ENCODE results near the gene RHBDF1.

Gene RHBDF1

DNA sequence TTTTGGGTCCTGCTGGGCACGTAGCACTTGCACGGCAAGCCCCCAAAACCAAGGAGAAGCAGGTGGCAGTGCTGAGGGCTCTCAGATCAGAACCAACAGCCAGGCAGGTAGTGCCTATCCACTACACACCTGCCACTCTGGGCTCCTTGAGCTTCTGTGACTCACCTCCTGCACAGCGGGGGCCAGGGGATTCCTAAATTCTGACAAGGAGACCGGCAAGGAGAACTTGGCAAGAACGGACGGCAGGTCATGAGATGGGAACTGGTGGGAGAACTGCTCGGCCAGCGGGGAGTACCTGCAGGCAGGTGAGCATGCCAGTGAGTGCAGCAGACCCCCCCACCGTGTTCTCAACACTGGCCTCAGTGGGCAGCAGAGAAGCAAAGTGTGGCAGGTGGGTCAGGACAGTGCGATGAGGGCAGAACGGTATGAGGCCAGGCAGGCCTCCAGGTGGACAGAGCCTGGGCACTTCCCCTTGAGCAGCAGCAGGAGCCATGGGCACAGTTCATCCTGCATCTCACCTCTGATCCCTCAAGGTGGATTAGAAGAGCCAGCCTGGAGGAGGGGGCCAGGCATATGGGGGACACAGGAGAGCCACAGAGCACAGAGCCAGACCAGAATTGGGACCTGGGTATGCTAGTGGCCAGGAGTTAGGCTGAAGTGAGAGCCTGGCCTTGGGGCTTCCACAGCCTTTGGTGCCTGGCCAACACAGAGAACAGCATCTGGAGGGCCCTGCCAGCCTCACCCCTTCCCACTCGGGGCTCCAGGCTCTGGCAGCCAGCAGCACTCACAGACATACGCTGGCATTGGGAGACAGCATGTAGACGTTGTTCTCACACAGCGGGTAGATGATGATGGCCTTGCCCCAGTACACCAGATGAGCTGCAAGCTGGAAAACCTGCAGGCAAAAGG, 20.3 kb upstream of the RHBDF1 start:
- in situ Hi-C loops (cut with MboI; ENCODE audit: low sequenced_read_pairs), result no loop called here

- in situ Hi-C loops (cut with MboI; ENCODE audit: low sequenced_read_pairs), result no loop called here
Observed at GRCh38 chr16:91484-91883, 19.1 kb upstream of the RHBDF1 start.

DNA sequence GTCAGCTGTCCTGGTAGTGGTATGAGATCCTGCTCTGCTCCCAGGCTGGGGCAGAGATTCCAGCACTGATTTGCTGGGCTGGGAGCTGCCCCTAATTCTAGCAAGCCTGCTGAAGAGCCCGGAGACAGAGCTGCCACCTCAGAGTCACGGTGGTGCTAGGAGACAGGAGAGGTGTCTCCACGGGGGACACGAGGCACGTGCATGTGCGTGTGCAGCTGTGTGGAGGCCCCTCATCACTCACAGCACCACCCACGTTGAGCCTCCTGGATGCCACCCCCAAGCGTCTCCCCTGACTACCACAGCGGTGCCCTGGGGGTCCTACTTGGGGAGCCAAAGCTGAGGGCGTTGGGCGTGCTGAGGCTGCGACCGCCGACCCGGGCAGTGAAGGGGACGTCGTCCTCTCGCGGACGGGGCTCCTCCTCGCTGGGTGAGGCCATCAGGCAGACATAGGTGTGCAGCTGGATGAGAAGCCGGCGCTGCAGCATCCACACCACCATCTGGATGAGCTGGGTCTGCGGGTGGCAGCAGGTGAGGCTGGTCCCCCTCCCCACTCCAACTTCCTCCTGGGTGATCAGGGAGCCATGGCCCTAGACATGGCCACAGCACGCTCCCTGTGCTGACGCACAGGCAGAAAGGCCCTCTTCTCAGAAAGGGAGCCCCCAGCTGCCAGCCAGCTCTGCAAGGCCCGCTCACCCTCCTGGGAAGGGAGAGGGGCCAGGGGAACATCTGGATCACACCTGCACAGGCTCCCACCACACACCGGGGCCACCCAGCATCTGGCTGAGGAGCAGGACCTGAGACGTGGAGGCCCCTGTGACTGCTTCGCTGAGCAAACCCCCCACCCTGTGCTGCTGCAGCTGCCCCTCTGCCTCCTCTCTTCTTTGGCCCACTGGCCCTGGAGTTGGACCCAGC, 17.2 kb upstream of the RHBDF1 start:
- in situ Hi-C loops (cut with MboI; ENCODE audit: low sequenced_read_pairs), result no loop called here

DNA sequence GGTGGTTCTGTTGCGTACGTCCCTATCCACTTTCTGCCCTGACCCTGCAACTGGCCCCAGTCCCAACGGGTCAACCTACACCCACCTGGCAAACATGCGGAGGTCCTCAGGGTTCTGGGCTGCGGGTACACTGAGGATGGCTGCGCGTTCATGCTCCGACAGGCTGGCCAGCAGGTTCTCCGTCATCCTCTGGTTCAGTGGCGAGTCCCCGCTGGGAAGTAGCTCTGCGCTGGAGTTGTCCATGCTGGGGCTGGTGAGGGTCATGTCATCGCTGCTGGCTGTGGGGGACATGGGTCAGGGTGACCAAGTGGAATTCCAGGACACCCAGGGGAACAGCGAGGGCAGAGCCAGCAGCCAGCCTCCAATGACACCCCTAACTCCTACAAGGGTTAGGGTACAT, 16.2 kb upstream of the RHBDF1 start:
- in situ Hi-C loops (cut with MboI; ENCODE audit: low sequenced_read_pairs), result no loop called here

- in situ Hi-C loops (cut with MboI; ENCODE audit: low sequenced_read_pairs), result no loop called here
Observed at GRCh38 chr16:86483-86952, 14.1 kb upstream of the RHBDF1 start.

GRCh38 chr16:85865-86264, 13.4 kb upstream of the RHBDF1 start:
- in situ Hi-C loops (cut with MboI; ENCODE audit: low sequenced_read_pairs), result no loop called here

DNA sequence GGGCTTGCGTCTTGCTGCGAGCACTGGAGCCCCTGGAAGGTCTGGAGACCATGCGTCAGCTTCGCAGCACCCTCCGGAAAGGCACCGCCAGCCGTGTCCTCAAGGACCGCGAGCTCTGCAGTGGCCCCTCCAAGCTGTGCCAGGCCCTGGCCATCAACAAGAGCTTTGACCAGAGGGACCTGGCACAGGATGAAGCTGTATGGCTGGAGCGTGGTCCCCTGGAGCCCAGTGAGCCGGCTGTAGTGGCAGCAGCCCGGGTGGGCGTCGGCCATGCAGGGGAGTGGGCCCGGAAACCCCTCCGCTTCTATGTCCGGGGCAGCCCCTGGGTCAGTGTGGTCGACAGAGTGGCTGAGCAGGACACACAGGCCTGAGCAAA, 13.0 kb upstream of the RHBDF1 start:
- in situ Hi-C loops (cut with MboI; ENCODE audit: low sequenced_read_pairs), result no loop called here

DNA sequence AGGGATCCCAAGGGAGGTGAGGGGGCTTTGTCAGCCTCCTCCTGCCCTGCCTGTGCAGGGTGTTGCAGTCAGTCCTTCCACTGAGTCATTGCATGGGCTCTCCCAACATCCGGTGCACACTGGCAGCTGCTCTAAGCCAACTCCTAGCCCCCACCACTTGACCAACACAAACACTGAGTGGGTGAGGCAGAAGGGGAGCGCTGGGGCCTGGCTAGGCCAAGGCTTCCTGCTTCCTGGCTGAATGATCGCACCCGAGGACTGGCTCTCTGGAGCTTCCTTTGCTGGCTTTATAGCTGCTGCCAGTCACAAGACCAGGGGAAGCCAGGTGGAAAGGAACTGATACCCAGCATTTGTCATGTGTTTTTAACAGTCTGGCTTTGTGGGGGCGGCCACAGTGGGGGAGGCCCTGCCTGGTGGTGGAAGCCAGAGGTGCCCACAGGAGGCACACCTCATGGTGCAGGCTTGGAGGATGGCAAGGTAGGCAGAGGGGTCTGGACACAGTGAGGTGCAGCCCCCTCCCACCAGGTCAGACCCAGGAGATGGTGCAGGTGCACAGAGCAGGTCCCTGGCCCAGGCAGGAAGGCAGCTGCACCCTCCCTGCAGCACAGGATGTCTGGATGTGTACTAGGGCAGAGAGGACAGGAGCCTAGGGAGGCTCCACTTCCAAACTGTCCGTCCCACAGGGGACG, 12.4 kb upstream of the RHBDF1 start:
- in situ Hi-C loops (cut with MboI; ENCODE audit: low sequenced_read_pairs), result no loop called here

DNA sequence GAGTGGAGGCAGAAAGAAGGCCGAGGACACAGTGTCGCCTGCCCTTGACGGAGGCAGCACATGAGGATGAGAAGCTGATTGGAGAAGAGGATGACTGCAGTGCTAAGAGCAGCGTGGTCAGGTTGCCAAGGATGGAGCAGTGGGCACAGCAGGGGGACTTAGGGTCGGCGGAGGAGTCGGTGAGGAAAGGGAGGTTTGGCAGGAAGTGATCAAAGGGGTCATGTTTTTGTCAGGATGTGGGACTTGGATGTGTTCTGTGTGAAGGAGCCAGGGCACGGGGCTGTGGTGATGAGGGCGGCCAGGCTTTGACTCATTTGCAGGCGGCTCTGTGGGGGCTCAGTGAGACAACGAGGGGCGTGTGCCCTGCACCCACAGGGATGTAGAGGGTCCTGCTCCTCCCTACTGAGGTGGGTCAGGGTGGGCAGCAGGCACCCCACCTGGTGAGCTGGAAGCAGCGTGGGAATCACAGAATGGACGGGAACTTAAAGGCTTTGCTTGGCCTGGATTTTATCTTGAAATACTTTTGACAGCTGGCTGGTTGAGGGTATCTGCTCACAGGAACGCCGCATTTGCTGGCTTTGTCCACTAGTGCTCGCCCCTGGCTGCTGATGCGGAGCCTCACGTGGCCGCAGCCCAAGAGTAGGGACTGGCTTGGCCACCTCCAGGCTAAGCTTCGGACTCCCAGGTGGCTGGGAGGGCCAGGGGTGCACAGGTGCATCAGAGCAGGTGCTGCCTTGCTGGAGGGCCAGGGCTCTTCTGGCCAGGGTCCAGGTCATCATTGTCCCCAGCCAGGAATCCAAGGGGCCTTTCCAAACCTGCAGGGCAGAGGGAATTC, 11.6 kb upstream of the RHBDF1 start:
- in situ Hi-C loops (cut with MboI; ENCODE audit: low sequenced_read_pairs), result no loop called here

DNA sequence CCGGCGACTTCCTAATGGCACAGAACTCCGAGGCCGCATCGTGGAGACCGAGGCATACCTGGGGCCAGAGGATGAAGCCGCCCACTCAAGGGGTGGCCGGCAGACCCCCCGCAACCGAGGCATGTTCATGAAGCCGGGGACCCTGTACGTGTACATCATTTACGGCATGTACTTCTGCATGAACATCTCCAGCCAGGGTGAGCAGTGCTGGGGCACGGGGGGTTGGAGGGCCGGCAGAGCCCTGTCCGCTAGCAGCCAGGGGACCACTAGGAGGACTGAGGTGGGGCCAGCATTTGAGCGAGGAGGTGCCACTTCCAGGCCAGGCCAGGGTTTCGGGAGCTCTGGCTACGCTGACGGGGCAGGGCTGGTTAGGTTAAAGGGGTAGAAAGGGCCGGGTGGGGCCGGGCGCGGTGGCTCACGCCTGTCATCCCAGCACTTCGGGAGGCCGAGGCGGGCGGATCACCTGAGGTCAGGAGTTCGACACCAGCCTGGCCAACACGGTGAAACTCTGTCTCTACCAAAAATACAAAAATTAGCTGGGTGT, 10.7 kb upstream of the RHBDF1 start:
- in situ Hi-C loops (cut with MboI; ENCODE audit: low sequenced_read_pairs), result no loop called here

DNA sequence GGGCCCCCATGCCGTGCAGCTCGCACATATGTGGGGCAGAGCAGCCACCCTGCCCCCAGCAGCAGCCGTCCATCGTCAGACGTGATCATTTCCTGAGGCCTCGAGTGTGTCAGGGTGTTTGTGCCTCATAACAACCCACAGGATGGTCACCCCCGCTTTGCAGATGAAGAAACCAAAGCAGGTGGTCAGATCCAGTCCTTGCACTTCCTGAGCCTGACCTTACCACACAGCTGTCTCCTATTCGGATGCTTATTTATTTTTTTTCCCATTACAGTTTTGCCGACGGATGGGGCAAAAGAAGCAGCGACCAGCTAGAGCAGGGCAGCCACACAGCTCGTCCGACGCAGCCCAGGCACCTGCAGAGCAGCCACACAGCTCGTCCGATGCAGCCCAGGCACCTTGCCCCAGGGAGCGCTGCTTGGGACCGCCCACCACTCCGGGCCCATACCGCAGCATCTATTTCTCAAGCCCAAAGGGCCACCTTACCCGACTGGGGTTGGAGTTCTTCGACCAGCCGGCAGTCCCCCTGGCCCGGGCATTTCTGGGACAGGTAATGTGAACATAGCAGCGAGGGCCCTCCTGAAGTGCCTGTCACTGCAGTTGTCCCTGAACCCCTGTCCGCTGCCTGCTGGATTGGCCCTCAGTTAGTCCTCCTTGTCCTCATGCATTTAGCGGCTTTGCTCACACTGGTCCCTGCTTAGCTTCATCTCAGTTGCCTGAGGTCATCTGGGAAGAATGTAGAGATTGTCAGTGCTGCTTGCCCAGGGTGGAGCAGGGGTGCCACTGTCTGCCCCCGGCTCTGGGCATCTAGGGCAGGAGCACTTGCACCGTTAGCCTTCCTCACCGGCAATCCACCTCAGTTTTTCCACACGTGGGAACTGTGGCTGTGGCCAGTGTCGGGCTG, 7.0 kb upstream of the RHBDF1 start:
- in situ Hi-C loops (cut with MboI; ENCODE audit: low sequenced_read_pairs), result no loop called here

- in situ Hi-C loops (cut with MboI; ENCODE audit: low sequenced_read_pairs), result no loop called here
Observed at GRCh38 chr16:78444-79150, 6.2 kb upstream of the RHBDF1 start.

- in situ Hi-C loops (cut with MboI; ENCODE audit: low sequenced_read_pairs), result no loop called here
Observed at GRCh38 chr16:77807-78443, 5.5 kb upstream of the RHBDF1 start, which contains the start of gene MPG. Gene MPG, plus strand, starts transcription at chr16:78225. Its CDS starts 85 bp downstream, at chr16:78310.

- in situ Hi-C loops (cut with MboI; ENCODE audit: low sequenced_read_pairs), result no loop called here
Observed at GRCh38 chr16:77273-77806, 4.9 kb upstream of the RHBDF1 start.

DNA sequence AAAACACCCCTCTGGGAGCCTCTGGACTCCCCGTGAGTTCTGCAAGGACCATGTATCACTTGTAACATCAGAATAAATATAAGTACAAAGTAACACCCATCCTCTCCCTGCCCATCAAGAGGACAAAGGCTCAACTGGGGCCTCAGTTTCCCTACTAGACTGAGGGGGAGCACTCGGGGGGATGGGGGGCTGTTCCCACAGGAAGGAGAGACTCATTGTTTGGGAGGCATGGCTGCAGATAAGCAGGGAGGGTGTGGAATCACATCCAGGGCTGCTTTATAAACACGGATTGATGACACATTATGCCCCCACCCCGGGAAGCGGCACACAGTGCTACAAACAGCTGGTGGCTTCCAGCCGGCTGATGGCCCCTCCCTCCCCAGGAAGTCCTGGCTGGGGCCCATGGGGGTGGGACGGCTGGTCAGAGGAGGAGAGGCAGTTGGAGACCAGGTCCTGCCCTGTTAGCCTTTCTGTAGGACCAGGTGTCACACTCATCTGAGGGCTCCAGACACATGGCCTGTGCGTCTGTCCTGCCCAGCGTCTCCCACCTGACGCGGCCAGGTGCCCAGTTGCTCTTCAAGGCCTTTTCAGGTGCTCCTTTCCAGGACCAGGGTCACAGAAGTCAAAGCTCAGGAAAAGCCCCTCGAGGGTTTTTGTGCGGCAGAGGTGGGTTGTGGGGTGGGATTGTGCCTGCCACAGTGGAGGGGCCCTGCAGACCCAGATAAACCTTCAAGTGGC, 4.3 kb upstream of the RHBDF1 start:
- in situ Hi-C loops (cut with MboI; ENCODE audit: low sequenced_read_pairs), result no loop called here

GRCh38 chr16:75580-76501, 3.4 kb upstream of the RHBDF1 start:
- in situ Hi-C loops (cut with MboI; ENCODE audit: low sequenced_read_pairs), result no loop called here
